Thyroid gland (tissue), 4 donors: ENCODE results near the gene HYI. TPM values are rescaled to one million over a fixed set of nuclear protein-coding genes. Genes with fewer than 3 reads are reported as not detected.
A peak's percentile ranks its signal among the peaks of the same experiment; 100 is the strongest.
"Not testable (repeated sequence)": the region's sequence is repeated elsewhere in the genome, so short reads cannot be mapped to it uniquely, and the experiment has no call there.

Experiments used
- DNase-seq, 2 donors: peaks; one replicate each; pipeline ENCODE4 v3.0.0-alpha.2; 2019
- H3K27ac ChIP-seq, 3 donors: fragments of 200-600 bp; sonication (generic); 1 replicate in 2 of 3; 2 replicates in 1 of 3; pipeline ENCODE4 v1.5.1; 2016 to 2019; ENCODE audit warnings: mild to moderate bottlenecking in 1 of 3, moderate library complexity in 1 of 3
- H3K27me3 ChIP-seq: fragments of 200-600 bp; sonication (generic); one replicate; pipeline ENCODE4 v1.5.1; 2019
- H3K36me3 ChIP-seq, 2 donors: fragments of 200-600 bp; sonication (generic); one replicate each; pipeline ENCODE4 v1.5.1; 2016 to 2019
- H3K4me1 ChIP-seq, 2 donors: fragments of 200-600 bp; sonication (generic); one replicate each; pipeline ENCODE4 v1.5.1; 2017 to 2019
- H3K4me3 ChIP-seq, 3 donors: fragments of 200-600 bp; sonication (generic); replicated peaks in 1 of 3; 1 replicate in 2 of 3; 2 replicates in 1 of 3; pipeline ENCODE4 v1.5.1; 2016; ENCODE audit warnings: mild to moderate bottlenecking in 1 of 3
- H3K9me3 ChIP-seq: fragments of 200-600 bp; sonication (generic); one replicate; pipeline ENCODE4 v1.5.1; 2017
- CTCF ChIP-seq, 6 experiments: fragments of 200-600 bp in 3 of 6; fragments of 450-650 bp in 3 of 6; sonication (generic) in 3 of 6; IDR thresholded peaks; one replicate each; pipeline ENCODE4 v1.5.1; 2016 to 2019; ENCODE audit warnings: antibody characterized with exemption in 6 of 6, mild to moderate bottlenecking in 2 of 6, inconsistent platforms in 1 of 6, moderate library complexity in 1 of 6
- POLR2A ChIP-seq, 2 donors: fragments of 450-650 bp; IDR thresholded peaks; one replicate each; pipeline ENCODE4 v1.6.1; 2017; ENCODE audit warnings: antibody characterized with exemption in 2 of 2, mild to moderate bottlenecking in 2 of 2, moderate library complexity in 1 of 2
- WGBS, 2 donors: methylation state at CpG; one replicate each; pipeline ENCODE4 v1.1.5; 2017; 5-methylcytosine and 5-hydroxymethylcytosine counted together
- intact Hi-C: fragments of 100-400 bp; cut with DNase I; formaldehyde crosslinking; loops from one replicate; pipeline ENCODE4 v1.15.1; 2023
- total RNA-seq, 4 donors: library from RNA; depleted of rRNA; stranded (reverse); fragments of >200 nt; gene quantifications; one replicate each; pipeline ENCODE4 v1.2.3, GENCODE V29; 2016

The HYI gene
- 10 to 100 TPM; 50.6 to 92.9 (median 65.6) TPM for total RNA-seq

- H3K4me1 ChIP-seq, result peaks cover 0 to 7% of the 10 kb centered on the region in 2 donors
- intact Hi-C loops, result no loop called here
- TF ChIP-seq POLR2A (IDR thresholded peaks at IDR 0.05) (peak in 1 of 2 donors; percentile 76), CTCF (IDR thresholded peaks at IDR 0.05) (no peak)
- peaks cover 26% of the 10 kb centered on the region in 2 donors for H3K36me3 ChIP-seq
- H3K9me3 ChIP-seq, result no peaks in the 10 kb centered on the region
- no peaks in the 10 kb centered on the region for H3K27me3 ChIP-seq
- H3K27ac ChIP-seq, result peak within 1 kb of the TSS; percentile 90 to 97 (median 97)
- DNase-seq, result peak; percentile 90 to 91
- WGBS, 2 donors, result 1 to 2% methylated on average over 30 to 33 of the region's 87 CpGs
- H3K4me3 ChIP-seq, result peak within 1 kb of the TSS in 2 of 3 donors; percentile 42 to 65
Measured at GRCh38 chr1:43453442-43454269, at the start of gene HYI. HYI (minus strand) TSS chr1:43453931; CDS start chr1:43453793, 138 bp downstream.

- DNase-seq, H3K27ac ChIP-seq, H3K36me3 ChIP-seq, H3K27me3 ChIP-seq, H3K4me3 ChIP-seq, intact Hi-C loops, H3K4me1 ChIP-seq, H3K9me3 ChIP-seq: not testable (repeated sequence)
- 94% methylated on average over 8 of the region's 33 CpGs; no CpG with 5 or more reads in 1 of the 2 donors for WGBS, 2 donors
Measured at GRCh38 chr1:43501806-43502205, 48.1 kb upstream of the HYI start.

- WGBS, 2 donors, result 83 to 84% methylated on average over 6 of the region's 6 CpGs
Measured at GRCh38 chr1:43499898-43500297, 46.2 kb upstream of the HYI start.

GRCh38 chr1:43495204-43495603 lies 41.5 kb upstream of the HYI start:
- H3K27ac ChIP-seq, result no peak overlapping the region
- no peak overlapping the region for H3K4me3 ChIP-seq
- no peaks in the 10 kb centered on the region for H3K4me1 ChIP-seq
- no peaks in the 10 kb centered on the region for H3K36me3 ChIP-seq
- H3K9me3 ChIP-seq, result no peaks in the 10 kb centered on the region
- intact Hi-C loops, result no loop called here
- WGBS, 2 donors, result 88 to 92% methylated on average over 7 of the region's 7 CpGs
- no peak for DNase-seq
- H3K27me3 ChIP-seq, result no peaks in the 10 kb centered on the region
- no peak for TF ChIP-seq CTCF (IDR thresholded peaks at IDR 0.05)
- TF ChIP-seq POLR2A (IDR thresholded peaks at IDR 0.05), result no peak

More at GRCh38 chr1:43499898-43500297, 46.2 kb upstream of the HYI start:
- no peak for DNase-seq
- Histone ChIP-seq H3K27me3 (no peaks in the 10 kb centered on the region), H3K4me1 (no peaks in the 10 kb centered on the region), H3K4me3 (no peak overlapping the region), H3K36me3 (no peaks in the 10 kb centered on the region), H3K27ac (no peak overlapping the region), H3K9me3 (no peaks in the 10 kb centered on the region)
- intact Hi-C loops, result no loop called here
- TF ChIP-seq POLR2A (IDR thresholded peaks at IDR 0.05) (no peak), CTCF (IDR thresholded peaks at IDR 0.05) (no peak)

- TF ChIP-seq CTCF (IDR thresholded peaks at IDR 0.05) (no peak), POLR2A (IDR thresholded peaks at IDR 0.05) (no peak)
- Histone ChIP-seq H3K4me3 (no peak overlapping the region), H3K36me3 (no peaks in the 10 kb centered on the region), H3K4me1 (no peaks in the 10 kb centered on the region), H3K9me3 (no peaks in the 10 kb centered on the region), H3K27me3 (no peaks in the 10 kb centered on the region), H3K27ac (no peak overlapping the region)
- 55 to 61% methylated on average over 11 of the region's 11 CpGs for WGBS, 2 donors
- intact Hi-C loops, result no loop called here
- DNase-seq, result no peak
Measured at GRCh38 chr1:43493661-43494450, 40.1 kb upstream of the HYI start.
